Jurkat, Clone E6-1 (cell line): ENCODE measurements around the gene B3GNT8. TPM values are rescaled to one million over a fixed set of nuclear protein-coding genes. Genes with fewer than 3 reads are reported as not detected.
A peak's percentile ranks its signal among the peaks of the same experiment; 100 is the strongest.
"Not testable (repeated sequence)": the region's sequence is repeated elsewhere in the genome, so short reads cannot be mapped to it uniquely, and the experiment has no call there.

Experiments used
- DNase-seq: peaks from one replicate; pipeline ENCODE4 v3.0.0-alpha.2; 2011; ENCODE audit warnings: low read depth, low spot score
- H3K4me3 ChIP-seq: 2 replicates; pipeline ENCODE4 v1.5.1; 2011; ENCODE audit warnings: mild to moderate bottlenecking, low read length, control low read depth, moderate library complexity
- polyA plus RNA-seq: library from polyadenylated mRNA; unstranded; fragments of >200 nt; gene quantifications from one replicate; pipeline ENCODE4 v1.2.1, GENCODE V29; 2012; ENCODE audit warnings: missing spikeins; ENCODE audit not compliant: insufficient read length, insufficient read depth

B3GNT8 gene
- not detected for polyA plus RNA-seq

GRCh38 chr19:41426952-41427646 lies at the start of gene B3GNT8:
Gene B3GNT8 (minus strand): TSS chr19:41427374. CDS start chr19:41426778, 596 bp downstream.
- DNase-seq: no peak
- no peak within 1 kb of the TSS for H3K4me3 ChIP-seq

GRCh38 chr19:41476583-41476982 lies 49.4 kb upstream of the B3GNT8 start:
- no peak for DNase-seq
- no peak overlapping the region for H3K4me3 ChIP-seq

GRCh38 chr19:41463257-41464256 lies 36.4 kb upstream of the B3GNT8 start:
- peak; percentile 24 for DNase-seq
- H3K4me3 ChIP-seq: not testable (repeated sequence)

- DNase-seq: no peak
- H3K4me3 ChIP-seq: no peak overlapping the region
These were observed 35.3 kb upstream of the B3GNT8 start for GRCh38 chr19:41462497-41462896.

GRCh38 chr19:41457241-41457640 lies 30.1 kb upstream of the B3GNT8 start:
- H3K4me3 ChIP-seq: no peak overlapping the region

GRCh38 chr19:41456342-41456918 lies 29.3 kb upstream of the B3GNT8 start:
- no peak overlapping the region for H3K4me3 ChIP-seq
- DNase-seq: no peak

More at GRCh38 chr19:41457241-41457640, 30.1 kb upstream of the B3GNT8 start:
- DNase-seq: no peak

GRCh38 chr19:41455936-41456335 lies 28.8 kb upstream of the B3GNT8 start:
- no peak for DNase-seq

GRCh38 chr19:41452584-41453275 lies 25.6 kb upstream of the B3GNT8 start:
- DNase-seq: no peak
- no peak overlapping the region for H3K4me3 ChIP-seq

More at GRCh38 chr19:41455936-41456335, 28.8 kb upstream of the B3GNT8 start:
- H3K4me3 ChIP-seq: no peak overlapping the region

GRCh38 chr19:41449865-41450178 lies 22.6 kb upstream of the B3GNT8 start:
- no peak for DNase-seq
- H3K4me3 ChIP-seq: no peak overlapping the region

- no peak for DNase-seq
- H3K4me3 ChIP-seq: peak overlapping the region; percentile 33
These were observed 22.1 kb upstream of the B3GNT8 start for GRCh38 chr19:41449079-41449864.

GRCh38 chr19:41447732-41448332 lies 20.7 kb upstream of the B3GNT8 start:
- no peak for DNase-seq
- no peak overlapping the region for H3K4me3 ChIP-seq

GRCh38 chr19:41445575-41445974 lies 18.4 kb upstream of the B3GNT8 start:
- DNase-seq: no peak
- H3K4me3 ChIP-seq: no peak overlapping the region

GRCh38 chr19:41443813-41444455 lies 16.8 kb upstream of the B3GNT8 start:
- no peak for DNase-seq
- no peak overlapping the region for H3K4me3 ChIP-seq

- H3K4me3 ChIP-seq: no peak within 1 kb of the TSS
- no peak for DNase-seq
These were observed 15.5 kb upstream of the B3GNT8 start, which contains the start of gene ERICH4 for GRCh38 chr19:41442473-41443355. Gene ERICH4 (plus strand): TSS chr19:41443156. CDS start chr19:41443170, 14 bp downstream.

GRCh38 chr19:41441321-41441945 lies 14.3 kb upstream of the B3GNT8 start:
- H3K4me3 ChIP-seq: no peak overlapping the region
- no peak for DNase-seq
